ENCODE data around the gene SERPINB1.
"Not testable (repeated sequence)": the region's sequence is repeated elsewhere in the genome, so short reads cannot be mapped to it uniquely, and the experiment has no call there.

Gene SERPINB1

DNA sequence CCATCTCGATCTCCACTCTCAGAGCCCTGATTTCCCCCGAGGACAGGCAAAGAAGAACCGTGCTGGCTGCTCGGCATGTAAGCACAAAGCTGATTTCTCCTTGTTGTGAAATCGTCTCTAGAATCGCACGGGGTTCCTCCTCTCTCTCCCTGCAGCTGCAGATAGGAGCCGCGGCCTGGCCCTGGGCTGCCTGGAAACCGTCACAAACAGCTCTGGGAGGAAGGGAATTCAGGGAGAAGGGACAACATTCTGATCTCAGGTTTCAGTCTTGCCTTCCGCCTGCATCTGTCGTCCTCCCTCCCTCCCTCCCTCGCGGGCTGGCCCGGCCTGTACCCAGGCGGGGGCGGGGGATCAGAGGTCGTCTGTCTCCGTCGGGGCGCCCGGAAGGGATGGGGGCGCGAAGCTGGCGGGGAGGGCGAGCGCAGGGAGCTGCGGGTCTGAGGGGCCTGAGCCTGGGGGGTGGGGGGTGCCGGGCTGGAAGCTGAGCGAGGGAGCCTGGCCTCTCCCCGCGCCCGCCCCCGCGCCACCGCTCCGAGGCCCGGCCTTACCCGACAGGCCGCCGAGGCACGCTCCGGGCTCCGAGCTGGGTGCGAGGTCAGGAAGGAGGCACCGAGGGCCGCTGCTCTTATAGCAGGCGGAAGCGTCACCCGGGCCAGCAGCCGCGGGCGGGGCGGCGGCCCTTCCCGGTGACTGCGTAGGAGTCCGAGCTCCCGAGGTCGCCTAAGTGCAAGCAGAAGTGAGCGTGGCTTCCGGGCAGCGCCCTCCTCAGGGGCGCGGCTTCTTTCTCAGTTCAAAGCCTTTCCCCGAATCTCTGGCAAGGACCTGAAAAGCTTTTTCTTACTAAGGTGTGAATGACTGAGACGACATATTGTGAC lies at the start of gene SERPINB1:
TSS of gene SERPINB1 (minus strand) at position 600 of the 875 bp plus-strand sequence. CDS start 1,277 bp downstream, outside the sequence.
- peak; percentile 59 for DNase-seq (ENCODE audit: low read depth)

GRCh38 chr6:2890976-2891767 lies 49.5 kb upstream of the SERPINB1 start:
- DNase-seq (ENCODE audit: low read depth) = no peak

DNA sequence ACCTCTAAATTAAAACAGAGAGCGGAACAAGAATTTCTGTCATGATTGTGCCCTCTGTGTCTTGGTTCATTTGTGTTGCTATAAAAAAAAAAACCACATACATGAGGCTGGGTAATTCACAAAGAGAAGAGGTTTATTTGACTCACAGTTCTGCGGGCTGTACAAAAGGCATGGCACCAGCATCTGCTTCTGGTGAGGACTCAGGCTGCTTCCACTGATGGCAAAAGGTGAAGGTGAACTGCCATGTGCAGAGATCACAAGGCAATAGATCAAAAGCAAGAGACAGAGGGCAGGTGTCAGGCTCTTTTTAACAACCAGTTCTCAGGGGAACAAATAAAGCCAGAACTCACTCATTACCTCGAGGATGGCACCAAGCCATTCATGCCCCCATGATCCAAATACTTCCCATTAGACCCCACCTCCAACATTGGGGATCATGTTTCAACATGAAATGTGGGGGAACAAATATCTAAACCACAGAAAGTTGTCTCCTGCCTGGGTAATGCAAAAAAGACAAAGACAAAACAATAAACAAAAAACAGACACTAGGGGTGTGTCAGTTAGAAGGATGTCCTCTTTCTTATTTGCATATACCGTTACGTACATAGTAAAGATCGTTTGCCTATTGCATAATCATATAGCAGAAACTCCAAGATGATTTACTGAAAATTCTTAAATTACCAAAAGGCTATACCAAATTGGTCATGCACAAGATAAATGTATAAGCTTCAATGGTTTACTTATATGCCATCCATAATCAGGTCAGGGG lies 44.5 kb upstream of the SERPINB1 start:
- DNase-seq (ENCODE audit: low read depth) = no peak

- no peak for DNase-seq (ENCODE audit: low read depth)
Observed at GRCh38 chr6:2884804-2885203, 43.1 kb upstream of the SERPINB1 start.

DNA sequence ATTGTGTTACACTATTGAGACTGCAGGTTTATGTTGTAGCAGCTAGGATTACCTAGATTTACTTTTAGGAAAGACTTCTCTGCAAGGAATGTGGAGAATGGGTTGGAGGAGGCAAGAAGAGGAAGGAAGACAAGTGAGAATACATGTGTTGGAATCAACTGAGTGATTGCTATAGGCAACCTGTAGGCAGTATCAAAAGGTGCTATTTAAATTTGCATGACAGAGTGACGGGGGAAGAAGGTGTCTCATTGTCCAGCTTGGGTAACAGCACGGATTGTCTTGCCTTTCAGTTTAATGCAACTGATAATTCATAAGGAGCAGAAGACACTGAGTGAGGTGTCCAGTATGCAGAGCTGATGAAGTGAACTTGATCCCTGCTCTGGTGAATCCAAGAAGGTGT lies 42.0 kb upstream of the SERPINB1 start:
- no peak for DNase-seq (ENCODE audit: low read depth)

DNA sequence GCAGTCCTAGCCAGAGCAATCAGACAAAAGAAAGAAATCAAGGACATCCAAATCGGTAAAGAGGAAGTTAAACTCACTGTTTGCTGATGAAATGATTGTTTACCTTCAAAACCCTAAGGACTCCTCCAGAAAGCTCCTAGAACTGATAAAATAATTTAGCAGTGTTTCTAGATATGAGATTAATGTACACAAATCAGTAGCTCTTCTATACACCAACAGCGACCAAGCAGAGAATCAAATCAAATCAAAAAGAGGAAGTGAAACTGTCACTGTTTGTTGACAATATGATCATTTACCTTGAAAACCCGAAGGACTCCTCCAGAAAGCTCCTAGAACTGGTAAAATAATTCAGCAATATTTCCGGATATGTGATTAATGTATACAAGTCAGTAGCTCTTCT lies 39.8 kb upstream of the SERPINB1 start:
- no peak for DNase-seq (ENCODE audit: low read depth)

DNA sequence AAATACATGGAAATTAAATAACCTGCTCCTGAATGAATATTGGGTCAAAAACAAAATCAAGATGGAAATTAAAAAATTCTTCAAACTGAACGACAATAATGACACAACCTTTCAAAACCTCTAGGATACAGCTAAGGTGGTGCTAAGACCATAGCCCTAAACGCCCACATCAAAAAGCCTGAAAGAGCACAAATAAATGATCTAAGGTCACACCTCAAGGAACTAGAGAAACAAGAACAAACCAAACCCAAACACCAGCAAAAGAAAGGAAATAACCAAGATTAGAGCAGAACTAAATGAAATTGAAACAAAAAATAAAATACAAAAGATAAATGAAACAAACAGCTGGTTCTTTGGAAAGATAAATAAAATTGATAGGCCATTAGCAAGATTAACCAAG lies 38.5 kb upstream of the SERPINB1 start:
- DNase-seq (ENCODE audit: low read depth) = not testable (repeated sequence)

DNA sequence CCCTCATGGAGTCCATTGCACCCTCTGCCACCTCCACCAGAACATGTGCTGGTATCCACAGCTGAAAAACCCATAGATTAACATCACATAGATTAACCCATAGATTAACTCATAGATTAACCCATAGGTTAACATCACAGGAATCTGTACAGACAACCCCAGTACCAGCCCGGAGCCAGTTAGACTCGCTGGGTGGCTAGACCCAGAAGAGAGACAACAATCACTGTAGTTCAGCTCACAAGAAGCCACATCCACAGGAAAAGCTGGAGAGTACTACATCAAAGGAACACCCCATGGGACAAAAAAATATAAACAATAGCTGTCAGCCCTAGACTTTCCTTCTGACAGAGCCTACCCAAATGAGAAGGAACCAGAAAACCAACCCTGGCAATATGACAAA lies 36.3 kb upstream of the SERPINB1 start:
- DNase-seq (ENCODE audit: low read depth) = no peak

DNA sequence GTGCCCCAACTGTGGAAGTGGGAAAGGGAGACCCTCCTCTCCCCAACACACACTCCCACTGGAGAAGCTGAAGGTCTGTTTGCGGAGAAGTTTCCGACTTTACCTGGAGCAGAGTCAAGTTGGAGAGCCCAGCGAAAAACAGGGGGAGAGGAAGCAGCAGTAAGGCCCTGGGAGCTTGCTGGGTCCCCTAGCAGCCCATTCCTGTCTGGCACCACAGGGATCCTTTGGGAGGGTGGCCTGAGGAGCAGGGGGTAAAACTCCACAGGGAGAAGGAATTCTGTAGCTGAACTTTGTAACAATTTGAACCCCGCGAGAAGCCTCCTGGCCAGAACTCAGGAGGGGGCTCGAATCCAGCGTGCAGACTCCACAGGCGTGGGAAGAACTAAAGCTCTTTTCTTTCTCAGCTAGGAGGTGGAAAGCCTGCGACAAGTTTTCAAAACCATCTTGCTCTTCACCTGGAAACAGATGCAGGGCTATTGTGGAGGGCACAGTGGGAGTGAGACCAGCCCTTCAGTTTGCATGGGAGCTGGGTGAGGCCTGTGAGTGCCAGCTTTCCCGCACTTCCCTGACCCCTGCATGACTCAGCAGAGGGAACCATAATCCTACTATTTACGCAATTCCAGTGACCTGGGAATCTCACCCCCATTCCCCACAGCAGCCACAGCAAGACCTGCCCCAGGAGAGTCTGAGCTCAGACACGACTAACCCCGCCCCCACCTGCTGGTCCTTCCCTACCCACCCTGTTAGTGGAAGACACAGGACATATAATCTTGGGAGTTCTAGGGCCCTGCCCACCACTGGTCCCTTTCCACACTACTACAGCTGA lies 35.6 kb upstream of the SERPINB1 start:
- DNase-seq (ENCODE audit: low read depth) = no peak

- DNase-seq (ENCODE audit: low read depth) = no peak
Observed at GRCh38 chr6:2876210-2877056, 34.8 kb upstream of the SERPINB1 start.

- peak; percentile 36 for DNase-seq (ENCODE audit: low read depth)
Observed at GRCh38 chr6:2875359-2876191, 33.9 kb upstream of the SERPINB1 start.

GRCh38 chr6:2873643-2874042 lies 32.0 kb upstream of the SERPINB1 start:
- DNase-seq (ENCODE audit: low read depth) = no peak

GRCh38 chr6:2872423-2873358 lies 31.0 kb upstream of the SERPINB1 start:
- DNase-seq (ENCODE audit: low read depth) = no peak

DNA sequence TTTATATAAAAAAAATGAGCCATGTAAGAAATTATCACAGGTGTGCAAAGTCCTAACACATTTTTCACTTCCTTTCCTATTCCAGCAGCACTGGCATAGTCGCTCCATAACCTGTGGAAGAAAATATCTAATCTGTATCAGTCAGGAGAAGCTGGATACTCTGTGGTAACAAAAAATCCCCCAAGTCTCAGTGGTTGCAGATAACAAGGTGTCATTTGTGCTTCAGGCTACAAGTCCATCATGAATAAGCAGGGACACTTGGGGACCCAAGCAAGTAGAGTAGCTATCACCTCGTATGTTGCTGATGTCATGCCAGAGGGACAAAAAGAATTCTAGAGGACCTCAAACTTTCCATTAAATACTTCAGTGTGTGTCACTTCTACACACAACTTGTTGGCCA lies 30.3 kb upstream of the SERPINB1 start:
- no peak for DNase-seq (ENCODE audit: low read depth)

- no peak for DNase-seq (ENCODE audit: low read depth)
Observed at GRCh38 chr6:2871102-2871501, 29.4 kb upstream of the SERPINB1 start.

GRCh38 chr6:2870046-2870636 lies 28.5 kb upstream of the SERPINB1 start:
- no peak for DNase-seq (ENCODE audit: low read depth)

DNA sequence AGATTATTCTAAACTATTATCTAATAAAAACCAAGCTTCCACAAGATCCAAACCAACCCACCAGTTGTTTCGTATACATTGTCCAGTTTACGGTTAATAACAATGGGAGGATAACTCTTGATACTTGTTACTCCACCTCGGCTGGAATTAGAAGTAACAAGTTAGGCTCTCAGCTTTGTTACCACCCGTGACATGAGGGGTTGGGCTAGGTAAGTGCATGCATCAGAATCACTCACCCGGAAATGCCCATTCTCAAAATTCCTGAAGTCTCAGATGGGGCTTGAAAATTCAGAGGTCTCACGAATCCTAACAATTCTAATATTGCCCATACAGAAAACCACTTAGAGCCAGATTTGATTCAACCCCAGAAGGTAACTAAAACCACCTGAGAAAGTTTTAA lies 27.0 kb upstream of the SERPINB1 start:
- no peak for DNase-seq (ENCODE audit: low read depth)
